ENCODE results near the gene ELMO1.

ELMO1 gene

DNA sequence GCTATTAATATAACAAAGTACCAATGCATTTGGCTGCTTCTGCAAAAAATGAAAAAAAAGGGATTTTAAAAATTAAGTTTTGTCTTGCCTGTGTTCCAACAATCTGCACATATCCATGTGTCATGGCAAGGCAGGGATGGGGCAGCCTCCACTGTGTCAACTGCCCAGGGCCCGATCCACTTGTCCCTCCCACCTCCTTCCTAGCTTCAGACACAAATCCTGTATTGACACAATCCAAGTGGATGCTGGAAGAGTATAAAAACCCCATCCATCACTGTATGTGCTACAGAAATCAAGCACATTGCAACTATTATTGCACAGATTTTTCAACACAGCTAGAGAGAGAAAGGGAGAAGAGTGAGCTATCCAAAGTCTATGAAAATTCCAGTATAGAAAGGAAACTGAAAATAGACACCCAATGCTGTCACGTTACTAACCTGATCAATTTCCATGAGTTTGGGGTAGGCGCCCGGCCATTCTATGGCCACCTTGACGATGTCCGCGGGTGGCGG is 106.4 kb downstream of the ELMO1 start:
- DNase-seq = no peak

DNA sequence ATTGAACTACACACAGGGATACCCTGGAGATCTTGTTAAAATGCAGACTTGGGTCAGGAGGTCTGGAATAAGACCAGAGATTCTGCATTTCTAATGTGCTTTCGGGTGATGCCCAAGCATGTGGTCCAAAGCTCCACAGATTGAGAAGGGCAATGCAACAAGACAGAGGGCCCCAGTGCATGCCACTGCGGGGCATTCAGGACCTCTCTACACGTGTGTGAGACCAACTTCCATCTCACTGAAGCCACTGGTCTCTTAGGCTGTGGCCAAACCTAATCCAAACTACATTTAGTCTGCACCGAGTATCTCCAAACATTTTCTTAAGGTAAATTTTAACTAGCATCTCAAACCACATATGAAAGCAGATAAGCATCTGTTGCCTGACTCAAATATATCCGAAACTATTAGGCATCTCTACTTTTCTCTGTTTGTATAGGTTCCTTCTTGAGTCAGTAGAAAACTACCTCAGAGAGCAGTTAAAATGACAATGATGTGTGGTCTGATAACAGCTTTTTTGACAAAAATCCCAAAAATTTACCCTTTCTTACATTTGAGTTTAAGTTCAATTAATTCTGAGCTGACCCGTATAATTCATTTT is 107.5 kb downstream of the ELMO1 start:
- DNase-seq = no peak

DNA sequence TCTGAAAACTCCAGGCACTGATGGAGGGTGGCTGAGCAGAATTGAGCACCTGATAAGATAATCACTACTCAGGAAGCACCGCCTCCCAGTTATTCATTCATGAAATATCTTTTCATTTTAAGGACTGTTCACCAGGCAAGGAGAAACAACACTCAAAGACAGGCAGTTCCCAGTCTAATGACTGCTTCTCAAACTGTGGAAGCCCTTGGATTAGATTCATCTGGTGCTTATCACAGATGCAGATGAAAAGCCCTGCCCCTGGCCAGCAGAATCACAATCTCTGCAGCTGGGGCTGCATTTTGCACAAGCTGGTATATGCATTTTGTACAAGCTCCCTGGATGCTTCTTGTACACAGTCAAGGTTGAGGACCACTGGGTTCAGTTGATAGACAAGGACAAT is 109.7 kb downstream of the ELMO1 start:
- no peak for DNase-seq

DNA sequence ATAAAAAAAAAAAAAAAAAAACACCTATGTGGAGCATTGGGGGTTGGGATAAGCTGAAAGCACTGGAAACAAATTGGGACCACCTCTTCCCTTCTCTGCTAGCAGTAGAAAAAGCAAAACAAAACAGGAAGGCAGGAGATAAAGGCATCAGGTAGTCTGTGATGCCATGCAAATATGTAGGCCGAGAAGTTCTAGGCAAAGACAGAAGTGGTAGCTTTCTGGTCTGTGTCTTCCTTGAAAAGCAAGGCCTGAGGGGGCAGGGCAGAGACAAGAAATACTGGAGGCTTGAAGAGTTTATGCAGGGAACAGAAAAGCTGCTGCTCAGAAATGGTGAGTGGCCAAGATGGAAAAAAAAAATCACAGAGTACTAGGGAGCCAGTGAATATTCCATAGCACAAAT is 111.1 kb downstream of the ELMO1 start:
- DNase-seq = no peak

DNA sequence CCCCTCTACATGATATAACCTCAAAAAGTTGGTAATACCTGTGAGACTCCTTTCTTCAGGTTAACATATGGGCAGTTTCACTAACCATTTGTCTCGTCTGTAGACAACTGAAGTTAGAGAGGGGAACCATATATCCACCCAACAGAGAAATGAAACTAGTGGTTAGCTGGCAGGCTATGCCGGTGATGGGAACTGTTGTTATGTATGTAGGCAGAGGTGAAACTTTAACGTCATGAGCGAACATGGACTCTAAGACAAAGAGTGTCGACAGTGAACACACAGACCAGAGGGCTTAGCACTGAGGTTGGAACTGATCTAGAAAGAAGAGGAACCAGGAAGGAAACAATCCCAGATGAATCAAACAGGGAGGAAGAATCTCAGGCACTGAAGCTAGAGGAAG is 112.4 kb downstream of the ELMO1 start:
- DNase-seq = peak; percentile 91

DNA sequence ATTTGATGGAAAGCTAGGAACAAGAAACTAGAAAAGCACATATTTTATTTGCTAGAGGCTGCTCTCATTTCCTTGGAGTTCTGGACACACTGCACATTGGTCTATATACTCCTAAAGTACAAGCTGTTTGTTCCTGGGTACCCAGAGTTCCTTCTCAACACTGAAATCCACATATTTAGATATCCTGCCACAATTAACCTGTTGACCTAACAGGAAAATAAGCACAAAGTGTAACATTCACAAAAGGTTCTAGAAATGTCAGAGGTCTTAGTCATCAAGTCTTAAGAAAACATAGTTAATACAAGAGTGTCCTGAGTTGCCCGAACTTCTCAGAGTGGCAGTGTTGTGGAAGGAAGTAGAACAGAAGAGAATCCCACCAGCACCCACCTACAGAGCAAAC is 115.6 kb downstream of the ELMO1 start:
- DNase-seq = no peak

DNA sequence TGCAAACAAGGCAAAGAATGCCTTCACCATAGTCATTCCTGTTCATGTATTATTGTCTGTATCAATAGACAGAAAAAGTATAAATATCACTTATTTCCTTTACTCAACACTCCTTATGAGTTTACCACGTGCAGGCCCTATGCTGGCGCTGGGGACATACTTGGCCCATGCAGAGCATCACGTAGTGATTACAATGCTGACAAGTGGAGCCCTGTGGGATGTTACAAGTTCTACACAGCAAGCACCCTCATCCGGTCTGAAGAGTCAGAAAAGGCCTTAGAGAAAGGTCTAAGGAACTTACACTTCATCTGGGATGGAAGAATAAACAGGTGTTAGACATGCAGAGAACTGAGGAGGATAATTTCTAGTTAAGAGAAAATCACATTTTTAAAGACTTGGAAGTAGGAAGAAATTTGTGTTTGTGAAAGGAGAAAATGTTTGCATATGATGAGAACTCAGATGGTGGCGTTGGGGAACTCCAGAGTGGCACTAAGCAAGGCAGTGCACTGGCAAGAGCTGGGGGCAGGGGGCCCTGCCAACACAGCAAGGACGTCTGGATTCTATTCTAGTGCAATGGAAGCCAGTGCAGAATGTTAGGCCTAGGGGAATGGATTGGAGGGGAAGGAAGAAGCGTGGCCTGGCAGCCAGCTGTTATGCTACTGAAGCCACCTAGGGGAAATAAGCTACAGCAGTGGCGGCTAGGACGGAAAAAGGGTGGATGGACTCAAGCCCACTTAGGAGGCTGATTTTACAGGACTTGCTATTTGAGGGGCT is 116.2 kb downstream of the ELMO1 start:
- no peak for DNase-seq

DNA sequence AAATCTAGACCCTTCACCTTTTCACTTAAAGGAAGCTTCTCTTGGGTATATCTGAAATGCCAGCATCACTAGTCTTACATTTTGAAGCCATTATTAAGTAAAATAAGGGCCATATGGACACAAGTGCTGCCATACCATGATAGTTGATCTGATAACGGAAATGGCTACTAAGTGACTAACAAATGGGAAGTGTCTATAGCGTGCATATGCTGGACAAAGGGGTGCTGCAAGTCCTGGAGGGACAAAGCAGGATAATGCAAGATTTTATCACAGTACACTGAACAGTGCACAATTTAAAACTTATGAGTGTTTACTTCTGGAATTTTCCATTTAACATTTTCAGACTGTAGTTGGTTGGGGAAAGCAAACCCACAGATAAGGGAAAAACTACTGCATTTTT is 117.9 kb downstream of the ELMO1 start:
- DNase-seq = no peak

DNA sequence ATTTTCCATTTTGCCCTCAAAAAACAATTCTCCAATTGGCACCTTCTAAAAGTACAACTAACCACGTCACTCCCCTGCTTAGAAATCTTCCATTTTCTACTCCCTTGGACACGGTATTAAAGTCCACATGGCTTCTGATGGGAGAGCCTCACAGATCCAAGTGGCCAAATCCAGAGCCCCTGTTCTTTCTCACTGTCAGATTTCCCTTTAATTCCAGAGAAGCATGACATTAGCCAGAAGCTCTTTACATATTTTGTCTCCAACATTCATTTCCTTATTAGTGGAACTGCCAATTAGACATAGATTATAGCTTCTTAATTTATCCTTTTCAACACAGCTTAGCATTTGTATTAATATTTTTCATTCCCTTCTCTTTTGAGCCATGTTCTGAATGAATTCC is 118.7 kb downstream of the ELMO1 start:
- DNase-seq = no peak

DNA sequence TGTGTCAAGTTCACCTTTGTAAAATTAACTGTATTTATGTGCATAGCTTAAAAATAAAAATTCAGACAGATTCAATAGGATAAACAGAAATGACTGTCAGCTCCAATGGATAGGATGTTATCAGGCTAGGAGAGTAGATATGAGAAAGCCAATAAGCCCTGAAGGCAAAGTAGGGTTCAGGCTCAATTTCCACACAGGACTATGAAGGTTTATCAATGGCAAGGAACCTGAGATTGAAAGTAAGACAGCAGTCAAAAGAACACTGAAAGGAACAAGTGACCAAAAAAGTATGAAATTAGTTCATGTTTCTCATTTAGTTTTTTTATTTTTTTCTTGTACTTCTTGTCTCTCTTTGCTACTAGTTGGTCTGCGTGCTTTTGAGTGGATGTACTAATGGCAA is 121.4 kb downstream of the ELMO1 start:
- no peak for DNase-seq

DNA sequence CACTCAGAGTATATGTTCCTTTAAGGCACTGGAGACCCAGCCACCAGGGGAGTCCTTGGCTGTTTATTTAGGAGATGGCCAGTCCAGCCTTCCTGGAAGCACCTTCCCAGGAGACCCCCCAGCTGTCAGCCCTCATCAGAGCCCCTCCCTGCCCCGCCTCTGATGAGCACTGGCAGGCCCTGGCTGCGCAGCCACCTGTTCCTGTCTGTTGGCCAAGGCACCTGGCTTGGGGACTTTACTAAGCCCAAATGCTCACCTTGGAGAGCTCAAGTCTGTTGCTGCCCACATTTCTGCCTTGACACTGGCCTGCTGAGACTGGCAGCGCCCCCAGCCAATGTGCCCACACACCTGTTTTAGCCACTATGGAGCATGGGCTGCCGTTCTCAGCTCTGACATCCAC is 124.7 kb downstream of the ELMO1 start:
- no peak for DNase-seq

DNA sequence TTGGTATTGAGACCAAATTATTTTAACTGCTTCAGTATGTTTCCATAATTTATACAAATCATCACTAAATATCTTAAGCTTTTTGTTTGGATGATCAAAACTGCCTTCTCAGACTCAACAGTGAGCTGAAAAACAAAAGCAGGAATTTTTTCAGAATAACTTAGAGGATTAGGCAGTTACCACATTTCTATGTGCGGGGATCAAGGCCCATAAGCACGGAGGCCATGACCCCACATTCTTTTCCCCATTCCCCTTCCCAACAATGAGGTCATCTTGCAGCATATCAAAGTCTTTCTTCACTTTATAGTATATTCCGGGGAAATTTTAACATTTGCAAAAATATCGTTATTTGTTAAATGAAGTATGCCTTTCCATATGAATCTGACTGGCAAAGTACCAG is 125.8 kb downstream of the ELMO1 start:
- DNase-seq = no peak

DNA sequence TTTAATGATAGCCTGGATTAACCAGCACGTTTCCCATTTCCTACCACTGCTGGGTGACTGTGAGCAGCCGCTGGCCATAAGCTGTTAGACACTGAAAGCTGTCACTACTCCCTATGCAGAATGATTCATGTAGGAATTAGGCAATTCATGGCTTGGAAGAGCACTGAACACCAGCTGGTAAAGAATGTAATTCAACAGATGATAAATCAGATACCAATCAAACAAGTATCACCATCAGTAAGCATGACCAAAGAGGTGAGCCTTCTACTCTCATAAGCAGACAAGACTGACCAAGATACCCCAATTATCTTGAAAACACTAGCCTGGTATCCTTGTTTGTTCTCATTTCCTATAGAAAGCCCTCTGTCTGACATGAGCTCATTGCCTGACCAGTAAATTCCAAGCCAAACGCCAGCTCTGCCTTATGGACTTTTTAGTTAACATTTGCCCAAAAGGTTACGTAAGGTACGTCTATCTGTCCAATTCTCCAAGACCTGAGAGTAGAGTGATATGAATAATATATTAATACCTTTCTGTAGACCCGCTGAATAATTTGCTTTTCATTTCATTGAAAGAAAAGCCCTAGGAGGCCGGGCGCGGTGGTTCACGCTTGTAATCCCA is 127.7 kb downstream of the ELMO1 start:
- DNase-seq = peak; percentile 79

DNA sequence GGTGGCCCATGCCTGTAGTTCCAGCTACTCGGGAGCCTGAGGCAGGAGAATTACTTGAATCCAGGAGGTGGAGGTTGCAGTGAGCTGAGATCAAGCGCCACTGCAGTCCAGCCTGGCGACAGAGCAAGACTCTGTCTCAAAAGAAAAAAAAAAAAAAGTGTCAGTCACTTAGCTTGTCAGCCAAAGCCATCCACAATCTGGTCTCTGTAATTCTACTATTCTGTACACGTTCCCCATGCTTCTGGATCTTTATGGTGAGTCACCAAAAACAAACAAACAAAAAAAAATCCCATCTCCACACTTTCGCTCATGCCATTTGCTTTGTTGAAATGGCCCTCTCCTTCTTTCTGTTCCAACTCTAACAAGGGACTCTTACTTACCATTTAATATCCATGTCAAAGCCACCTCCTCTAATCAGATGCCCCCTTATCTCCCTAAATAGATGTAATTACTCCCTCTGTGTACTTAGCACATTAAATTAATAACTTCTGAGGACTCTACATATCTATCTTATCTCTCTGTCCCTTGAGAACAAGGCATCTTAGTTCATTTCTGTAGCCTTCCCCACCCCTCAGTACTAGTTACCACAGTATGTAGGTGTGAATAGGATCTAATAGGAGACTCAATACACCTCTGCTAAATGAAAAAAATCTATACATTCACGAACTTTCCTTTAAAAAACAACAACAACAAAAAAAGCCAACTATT is 128.4 kb downstream of the ELMO1 start:
- no peak for DNase-seq

DNA sequence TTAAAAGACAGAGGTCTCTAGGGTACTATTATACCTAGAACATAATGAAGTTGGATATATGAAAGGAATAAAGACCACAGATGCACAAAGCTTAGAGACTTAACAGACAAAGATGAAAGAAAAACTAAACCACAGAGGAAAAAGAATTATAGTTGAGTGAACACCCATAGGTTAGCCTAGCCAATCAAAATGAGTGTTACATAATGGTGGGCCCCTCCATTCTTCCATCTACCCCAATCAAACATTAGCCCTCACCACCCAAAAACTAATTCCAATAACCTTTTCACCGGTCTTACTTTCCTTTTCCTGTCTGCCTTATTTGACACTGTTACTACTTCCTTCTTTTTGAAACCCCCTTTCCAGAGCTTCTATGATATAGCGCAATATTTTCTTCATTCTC is 130.1 kb downstream of the ELMO1 start:
- no peak for DNase-seq

DNA sequence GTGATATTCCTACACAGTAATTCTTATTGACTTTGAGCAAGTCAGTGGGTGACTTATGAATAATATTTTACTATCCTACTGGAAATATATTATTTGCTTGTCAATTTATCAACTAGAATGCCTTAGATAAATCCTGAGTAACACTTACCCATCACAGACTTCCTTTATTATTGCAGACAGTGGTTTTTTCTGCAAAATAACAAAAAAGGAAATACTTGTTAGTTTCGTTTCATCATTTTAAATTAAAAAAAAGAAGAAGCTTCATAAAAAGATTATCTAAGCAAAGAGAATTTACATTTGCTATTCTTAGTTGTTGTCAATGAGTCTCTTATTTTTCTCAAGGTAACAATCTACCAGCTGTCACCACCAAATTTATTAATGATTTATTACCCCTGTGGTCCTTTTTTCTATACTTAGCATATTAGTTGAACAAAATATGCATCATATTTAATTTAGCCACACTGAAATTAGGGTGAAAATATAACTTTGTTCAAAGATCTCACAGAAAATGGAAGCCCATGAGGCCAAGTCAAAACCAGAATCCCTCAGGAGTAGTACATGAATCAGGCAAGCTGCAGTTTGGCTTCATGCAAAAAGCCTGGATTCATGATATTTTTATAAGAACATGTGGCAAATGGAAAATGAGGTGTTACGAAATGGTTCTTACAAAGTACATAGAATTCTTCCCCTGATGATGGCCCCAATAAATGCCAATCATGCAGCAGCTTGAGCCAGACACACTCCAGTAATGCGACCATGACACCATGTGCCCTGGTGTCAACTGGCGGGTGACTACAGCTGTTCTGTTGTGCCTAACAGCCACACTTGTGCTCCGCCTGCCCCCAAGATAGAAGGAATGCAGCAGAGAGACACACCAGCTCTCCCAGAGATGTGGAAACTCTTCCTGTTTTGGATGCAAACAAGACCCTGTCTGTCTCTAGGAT is 132.6 kb downstream of the ELMO1 start:
- DNase-seq = peak; percentile 56

DNA sequence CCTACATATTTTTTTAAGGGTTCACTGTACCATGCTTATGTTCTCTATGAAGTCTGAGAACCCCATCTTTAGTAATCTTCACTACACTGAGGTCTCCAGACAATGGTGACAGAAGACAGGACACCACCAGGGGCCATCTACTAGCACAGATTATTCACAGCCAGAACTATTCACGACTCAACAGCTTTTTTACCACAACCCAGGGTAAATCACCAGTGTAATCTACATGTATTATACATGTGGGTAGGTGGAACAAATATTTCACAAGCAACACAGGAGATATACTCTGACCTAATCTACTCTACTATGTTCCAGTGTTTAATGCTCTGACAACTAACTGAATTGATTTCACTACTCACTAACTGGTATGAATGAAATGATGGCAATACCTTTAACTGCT is 136.1 kb downstream of the ELMO1 start:
- DNase-seq = no peak

DNA sequence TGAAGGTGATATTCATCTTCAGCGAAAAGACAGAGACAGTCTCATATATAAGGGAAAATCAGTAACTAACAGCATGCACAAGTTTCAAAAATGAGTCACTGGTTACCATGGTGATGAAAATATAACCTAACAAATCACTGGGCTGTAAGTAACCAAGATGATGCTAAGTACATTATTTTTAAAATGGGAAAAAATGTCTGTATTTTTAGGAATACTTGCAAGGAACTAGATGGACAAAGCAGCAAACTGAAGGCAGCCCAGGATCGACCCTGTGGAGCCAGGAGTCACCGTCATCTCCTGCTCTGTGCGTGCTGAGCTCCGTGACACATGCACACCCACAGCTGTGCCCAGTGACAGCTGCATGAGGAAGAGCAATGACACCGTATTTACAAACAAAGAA is 137.3 kb downstream of the ELMO1 start:
- DNase-seq = peak; percentile 73

DNA sequence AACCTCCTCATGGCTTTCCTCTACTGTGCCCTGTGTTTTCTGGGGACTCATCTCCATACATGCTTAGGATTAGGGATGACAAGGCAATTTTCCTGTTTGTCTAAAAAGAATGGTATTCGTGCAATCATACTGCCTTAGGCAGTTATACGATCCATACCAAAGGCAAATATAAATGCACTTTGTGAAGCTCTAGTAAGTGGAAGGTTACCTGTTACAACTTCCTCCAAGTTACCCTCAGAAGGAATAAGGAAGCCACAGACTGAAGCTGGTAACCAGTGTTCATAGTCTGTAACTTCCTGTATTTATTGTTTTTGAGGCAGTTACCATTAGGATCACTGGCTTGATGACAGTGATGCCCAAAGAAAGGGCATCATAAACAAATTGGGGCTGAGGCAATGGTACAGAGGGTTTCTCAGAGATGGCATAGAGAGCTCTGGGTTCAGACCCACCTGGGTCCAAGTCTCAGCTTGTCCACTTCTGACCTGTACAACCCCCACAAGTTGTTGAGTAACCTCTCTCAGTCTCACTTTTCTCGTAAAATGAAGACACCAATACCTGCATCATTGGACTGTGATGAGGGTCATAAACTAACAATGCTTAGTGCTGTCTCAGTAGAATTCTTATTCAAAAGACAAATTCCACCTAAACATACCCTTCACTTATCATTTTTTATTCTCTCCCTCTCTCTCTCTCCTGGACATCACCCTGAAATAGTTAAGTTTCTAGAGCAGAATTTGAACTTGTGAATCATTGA is 138.2 kb downstream of the ELMO1 start:
- DNase-seq = peak; percentile 58

DNA sequence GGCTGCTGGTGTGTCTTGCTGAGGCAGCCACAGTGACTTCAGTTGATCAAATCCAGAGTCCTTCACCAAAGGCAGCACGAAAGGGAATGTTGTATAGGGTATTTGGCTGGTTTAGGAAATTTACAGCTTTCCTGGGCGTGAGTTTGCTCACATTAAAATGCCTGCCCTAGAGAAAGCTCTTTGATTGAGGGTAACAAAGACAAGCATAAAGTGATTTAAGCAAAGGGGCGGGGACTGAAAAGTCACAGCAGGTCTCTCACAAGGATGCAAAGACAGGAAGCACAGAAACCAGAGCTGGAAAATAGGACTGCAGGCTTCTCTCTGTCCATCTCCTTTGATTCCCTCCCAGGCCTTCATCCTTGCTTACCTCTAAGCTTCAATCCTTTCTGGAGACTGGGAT is 139.2 kb downstream of the ELMO1 start:
- DNase-seq = no peak

DNA sequence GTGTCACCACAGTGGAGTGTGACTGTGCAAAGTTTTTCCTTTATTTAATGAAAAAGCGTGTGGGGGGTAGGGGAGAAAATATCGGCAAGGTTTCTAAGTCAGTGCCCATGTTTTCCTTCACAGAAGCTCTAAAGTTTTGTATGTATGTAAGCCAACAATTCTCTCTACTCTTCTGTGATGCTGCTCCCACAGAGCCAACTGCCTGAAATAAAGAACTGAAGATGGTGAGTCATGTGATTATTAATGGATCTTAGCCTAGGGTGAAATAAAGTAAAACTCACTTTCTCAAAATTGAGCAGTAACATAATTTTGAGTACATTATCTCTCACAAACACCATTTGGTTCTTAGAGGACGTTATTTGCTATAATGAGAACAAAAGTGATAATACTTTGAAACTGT is 143.7 kb downstream of the ELMO1 start:
- no peak for DNase-seq

DNA sequence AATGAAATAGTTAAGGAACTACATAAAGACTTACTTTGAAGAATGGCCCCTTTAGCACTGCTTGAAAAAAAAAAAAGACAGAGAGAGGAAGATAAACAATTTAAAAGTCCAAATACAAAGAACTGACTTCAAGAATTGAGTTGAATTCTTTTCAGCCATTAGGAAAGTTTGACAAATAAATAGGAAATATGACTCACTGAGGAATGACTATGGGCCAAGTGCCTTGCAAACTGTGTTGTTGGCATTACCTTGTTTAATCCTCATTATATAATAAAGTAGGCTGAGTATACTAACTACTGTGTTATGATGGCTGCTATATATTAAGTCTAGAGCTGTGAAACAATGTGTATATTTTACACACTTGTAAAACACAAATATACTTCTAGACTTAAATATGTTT is 151.1 kb downstream of the ELMO1 start:
- DNase-seq = peak; percentile 35

Measured in suppressor macrophage treated with lipopolysaccharide for 4 hours (primary cell).